ENCODE results near the gene BAIAP2. TPM values are rescaled to one million over a fixed set of nuclear protein-coding genes. Genes with fewer than 3 reads are reported as not detected.

Gene BAIAP2
- total RNA-seq, 1 donor from 2014 or later, result 48.7 TPM

DNA sequence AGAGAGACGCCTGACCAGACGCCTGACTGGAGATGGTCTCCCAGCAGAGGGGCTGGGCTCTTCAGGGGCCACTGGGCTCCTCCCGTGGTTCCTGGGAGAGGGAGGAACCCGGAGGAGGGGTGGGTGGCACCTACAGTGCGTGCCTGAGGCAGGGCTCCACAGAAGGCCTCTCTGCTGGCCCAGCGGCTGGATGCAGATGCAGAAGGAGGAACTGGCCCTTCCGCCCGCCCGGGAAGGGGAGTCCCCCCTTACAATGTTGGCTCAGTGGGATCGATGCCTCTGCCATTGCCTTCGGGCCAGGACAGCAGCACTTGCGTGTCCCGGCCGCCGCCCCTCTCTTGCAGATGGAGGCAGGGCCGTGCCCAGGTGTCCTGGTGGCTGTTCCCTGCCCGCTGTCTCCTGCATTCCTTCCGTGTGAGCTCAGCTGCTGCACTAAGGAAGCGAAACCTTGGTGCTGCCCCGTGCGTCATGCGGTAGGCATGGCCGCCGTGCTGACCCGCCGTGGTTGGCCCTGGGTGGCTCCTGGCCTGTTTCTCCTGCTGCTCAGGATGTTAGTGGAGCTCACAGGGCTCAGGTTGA lies 15.1 kb downstream of the BAIAP2 start:
- DNase-seq (ENCODE audit: low read depth) (peak; percentile 90), FAIRE-seq (no peak)
- TF ChIP-seq, protein P1, sequence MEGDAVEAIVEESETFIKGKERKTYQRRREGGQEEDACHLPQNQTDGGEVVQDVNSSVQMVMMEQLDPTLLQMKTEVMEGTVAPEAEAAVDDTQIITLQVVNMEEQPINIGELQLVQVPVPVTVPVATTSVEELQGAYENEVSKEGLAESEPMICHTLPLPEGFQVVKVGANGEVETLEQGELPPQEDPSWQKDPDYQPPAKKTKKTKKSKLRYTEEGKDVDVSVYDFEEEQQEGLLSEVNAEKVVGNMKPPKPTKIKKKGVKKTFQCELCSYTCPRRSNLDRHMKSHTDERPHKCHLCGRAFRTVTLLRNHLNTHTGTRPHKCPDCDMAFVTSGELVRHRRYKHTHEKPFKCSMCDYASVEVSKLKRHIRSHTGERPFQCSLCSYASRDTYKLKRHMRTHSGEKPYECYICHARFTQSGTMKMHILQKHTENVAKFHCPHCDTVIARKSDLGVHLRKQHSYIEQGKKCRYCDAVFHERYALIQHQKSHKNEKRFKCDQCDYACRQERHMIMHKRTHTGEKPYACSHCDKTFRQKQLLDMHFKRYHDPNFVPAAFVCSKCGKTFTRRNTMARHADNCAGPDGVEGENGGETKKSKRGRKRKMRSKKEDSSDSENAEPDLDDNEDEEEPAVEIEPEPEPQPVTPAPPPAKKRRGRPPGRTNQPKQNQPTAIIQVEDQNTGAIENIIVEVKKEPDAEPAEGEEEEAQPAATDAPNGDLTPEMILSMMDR (IDR thresholded peaks at IDR 0.05; ENCODE audit: insufficient read depth, low read length, severe bottlenecking), result no peak
- no peaks in the 10 kb centered on the region for H3K27me3 ChIP-seq (ENCODE audit: control insufficient read depth, insufficient read depth, low read length)
- H3K4me3 ChIP-seq (ENCODE audit: low read depth, low read length), result no peak overlapping the region
- peaks cover 28% of the 10 kb centered on the region for H3K36me3 ChIP-seq (ENCODE audit: control insufficient read depth, insufficient read depth, low read length)

- TF ChIP-seq, protein P1 (IDR thresholded peaks at IDR 0.05; ENCODE audit: insufficient read depth, low read length, severe bottlenecking), result no peak
- FAIRE-seq, result peak; percentile 97
- H3K4me3 ChIP-seq (ENCODE audit: low read depth, low read length), result no peak overlapping the region
- H3K36me3 ChIP-seq (ENCODE audit: control insufficient read depth, insufficient read depth, low read length), result peaks cover 30% of the 10 kb centered on the region
- DNase-seq (ENCODE audit: low read depth), result no peak
- no peaks in the 10 kb centered on the region for H3K27me3 ChIP-seq (ENCODE audit: control insufficient read depth, insufficient read depth, low read length)
Observed at GRCh38 chr17:81050645-81051625, 16.0 kb downstream of the BAIAP2 start.

GRCh38 chr17:81052199-81052997 lies 17.4 kb downstream of the BAIAP2 start:
- TF ChIP-seq, protein P1 (IDR thresholded peaks at IDR 0.05; ENCODE audit: insufficient read depth, low read length, severe bottlenecking), result no peak
- FAIRE-seq, result no peak
- Histone ChIP-seq H3K4me3 (ENCODE audit: low read depth, low read length) (no peak overlapping the region), H3K27me3 (ENCODE audit: control insufficient read depth, insufficient read depth, low read length) (no peaks in the 10 kb centered on the region), H3K36me3 (ENCODE audit: control insufficient read depth, insufficient read depth, low read length) (peaks cover 21% of the 10 kb centered on the region)
- no peak for DNase-seq (ENCODE audit: low read depth)

DNA sequence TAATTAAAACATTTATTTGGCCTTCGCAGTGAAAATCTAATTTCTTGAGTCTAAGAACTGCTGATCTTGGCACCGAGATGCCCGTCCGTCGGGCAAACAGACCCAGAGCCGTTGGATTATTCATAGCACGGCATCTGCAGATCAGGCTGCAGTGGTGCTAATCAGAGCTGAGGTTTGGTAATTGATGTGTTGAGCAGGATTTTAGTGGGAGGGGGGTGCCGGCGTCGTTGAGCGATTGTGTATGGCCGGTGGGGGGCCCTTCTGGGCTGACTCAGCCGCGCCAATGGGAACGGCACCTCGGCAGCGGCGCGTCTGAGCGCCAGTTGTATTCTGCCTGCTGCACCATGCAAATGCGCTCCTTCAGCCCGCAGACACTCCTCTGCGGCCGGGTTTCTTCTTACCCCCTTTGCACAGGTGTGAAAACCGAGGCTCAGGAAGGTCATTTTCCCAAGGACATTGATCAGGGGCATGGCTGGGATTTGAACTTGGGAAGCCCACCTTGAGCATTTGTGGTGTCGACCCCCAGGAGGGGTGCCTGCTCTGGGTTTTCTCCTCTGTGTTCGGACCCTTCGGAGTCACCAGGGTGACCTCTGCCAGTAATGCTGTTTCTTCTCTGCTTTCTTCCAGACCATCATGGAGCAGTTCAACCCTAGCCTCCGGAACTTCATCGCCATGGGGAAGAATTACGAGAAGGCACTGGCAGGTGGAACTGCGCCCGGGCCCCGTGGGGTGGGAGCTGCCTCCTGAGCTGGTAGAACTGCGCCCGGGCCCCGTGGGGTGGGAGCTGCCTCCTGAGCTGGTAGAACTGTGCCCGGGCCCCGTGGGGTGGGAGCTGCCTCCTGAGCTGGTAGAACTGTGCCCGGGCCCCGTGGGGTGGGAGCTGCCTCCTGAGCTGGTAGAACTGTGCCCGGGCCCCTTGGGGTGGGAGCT lies 18.4 kb downstream of the BAIAP2 start:
- TF ChIP-seq, protein P1 (IDR thresholded peaks at IDR 0.05; ENCODE audit: insufficient read depth, low read length, severe bottlenecking), result no peak
- H3K27me3 ChIP-seq (ENCODE audit: control insufficient read depth, insufficient read depth, low read length), result no peaks in the 10 kb centered on the region
- DNase-seq (ENCODE audit: low read depth) (no peak), FAIRE-seq (no peak)
- H3K4me3 ChIP-seq (ENCODE audit: low read depth, low read length), result no peak overlapping the region
- H3K36me3 ChIP-seq (ENCODE audit: control insufficient read depth, insufficient read depth, low read length), result peaks cover 20% of the 10 kb centered on the region

GRCh38 chr17:81054308-81054707 lies 19.4 kb downstream of the BAIAP2 start:
- Histone ChIP-seq H3K36me3 (ENCODE audit: control insufficient read depth, insufficient read depth, low read length) (peaks cover 26% of the 10 kb centered on the region), H3K4me3 (ENCODE audit: low read depth, low read length) (no peak overlapping the region), H3K27me3 (ENCODE audit: control insufficient read depth, insufficient read depth, low read length) (no peaks in the 10 kb centered on the region)
- TF ChIP-seq, protein P1 (IDR thresholded peaks at IDR 0.05; ENCODE audit: insufficient read depth, low read length, severe bottlenecking), result no peak
- FAIRE-seq (no peak), DNase-seq (ENCODE audit: low read depth) (no peak)

Measured in bronchial epithelial cell (primary cell).